BE2C (cell line): ENCODE measurements around the gene NPAS3.

ENCODE experiments used
- DNase-seq: peaks from one replicate; pipeline ENCODE4 v3.0.0-alpha.2; 2020
- H3K27me3 ChIP-seq: fragments of 250-450 bp; sonication (Bioruptor Pico); 2 replicates; pipeline ENCODE4 v1.5.1; 2020; ENCODE audit warnings: mild to moderate bottlenecking
- H3K36me3 ChIP-seq: fragments of 250-450 bp; sonication (Bioruptor Pico); 2 replicates; pipeline ENCODE4 v1.5.1; 2020; ENCODE audit warnings: mild to moderate bottlenecking
- H3K4me1 ChIP-seq: fragments of 250-450 bp; sonication (Bioruptor Pico); 2 replicates; pipeline ENCODE4 v1.5.1; 2020
- H3K4me3 ChIP-seq: 2 replicates; pipeline ENCODE4 v1.5.1; 2011; ENCODE audit warnings: low read depth, low read length
- H3K9me3 ChIP-seq: fragments of 250-450 bp; sonication (Bioruptor Pico); 2 replicates; pipeline ENCODE4 v1.5.1; 2020
- CTCF ChIP-seq: IDR thresholded peaks from 2 replicates; pipeline ENCODE4 v1.5.1; 2012; ENCODE audit warnings: mild to moderate bottlenecking, low read depth, low read length

The NPAS3 gene

GRCh38 chr14:33455654-33456345, 517.1 kb downstream of the NPAS3 start:
- Histone ChIP-seq H3K4me1 (peaks cover 3% of the 10 kb centered on the region), H3K36me3 (no peaks in the 10 kb centered on the region), H3K4me3 (no peak overlapping the region), H3K9me3 (no peaks in the 10 kb centered on the region), H3K27me3 (no peaks in the 10 kb centered on the region)
- no peak for DNase-seq
- TF ChIP-seq CTCF, result no peak

GRCh38 chr14:33457021-33457420, 518.3 kb downstream of the NPAS3 start:
- Histone ChIP-seq H3K36me3 (no peaks in the 10 kb centered on the region), H3K4me3 (no peak overlapping the region), H3K9me3 (no peaks in the 10 kb centered on the region), H3K27me3 (no peaks in the 10 kb centered on the region), H3K4me1 (peaks cover 3% of the 10 kb centered on the region)
- no peak for TF ChIP-seq CTCF
- DNase-seq, result no peak

- no peak for TF ChIP-seq CTCF
- no peaks in the 10 kb centered on the region for H3K36me3 ChIP-seq
- H3K4me1 ChIP-seq, result peaks cover 3% of the 10 kb centered on the region
- H3K4me3 ChIP-seq, result no peak overlapping the region
- DNase-seq, result no peak
- H3K9me3 ChIP-seq, result no peaks in the 10 kb centered on the region
- H3K27me3 ChIP-seq, result no peaks in the 10 kb centered on the region
Observed at GRCh38 chr14:33457617-33458016, 518.9 kb downstream of the NPAS3 start.

GRCh38 chr14:33460164-33460563, 521.5 kb downstream of the NPAS3 start:
- H3K4me1 ChIP-seq, result peaks cover 3% of the 10 kb centered on the region
- TF ChIP-seq CTCF, result no peak
- no peaks in the 10 kb centered on the region for H3K27me3 ChIP-seq
- no peaks in the 10 kb centered on the region for H3K36me3 ChIP-seq
- H3K4me3 ChIP-seq, result no peak overlapping the region
- DNase-seq, result no peak
- no peaks in the 10 kb centered on the region for H3K9me3 ChIP-seq

- Histone ChIP-seq H3K27me3 (no peaks in the 10 kb centered on the region), H3K4me3 (no peak overlapping the region), H3K4me1 (no peaks in the 10 kb centered on the region; the same call in none of the 2 replicates), H3K9me3 (no peaks in the 10 kb centered on the region), H3K36me3 (no peaks in the 10 kb centered on the region)
- no peak for DNase-seq
- no peak for TF ChIP-seq CTCF
Observed at GRCh38 chr14:33461036-33461435, 522.4 kb downstream of the NPAS3 start.

GRCh38 chr14:33463731-33464130, 525.1 kb downstream of the NPAS3 start:
- no peaks in the 10 kb centered on the region for H3K27me3 ChIP-seq
- no peaks in the 10 kb centered on the region for H3K36me3 ChIP-seq
- no peak for DNase-seq
- no peak for TF ChIP-seq CTCF
- H3K9me3 ChIP-seq, result no peaks in the 10 kb centered on the region
- no peak overlapping the region for H3K4me3 ChIP-seq
- H3K4me1 ChIP-seq, result no peaks in the 10 kb centered on the region; the same call in 1 of the 2 replicates
